A673 (cell line): ENCODE results near the gene ALDH2.

Experiments
- EZH2 ChIP-seq: fragments of 200-600 bp; sonication (generic); IDR thresholded peaks from 2 replicates; pipeline ENCODE4 v1.6.1; 2017; ENCODE audit warnings: borderline replicate concordance, low read depth, mild to moderate bottlenecking, mixed read lengths, antibody characterized with exemption, low read length; ENCODE audit not compliant: poor library complexity, severe bottlenecking
- TF ChIP-seq, protein P1 (sequence below): fragments of 300-800, 200-600 bp; sonication (generic); conservative IDR thresholded peaks from 2 replicates; pipeline ENCODE4 v1.5.1; 2017; ENCODE audit warnings: low read depth, mild to moderate bottlenecking, antibody characterized with exemption, low read length, moderate library complexity, mixed read lengths

DNA sequence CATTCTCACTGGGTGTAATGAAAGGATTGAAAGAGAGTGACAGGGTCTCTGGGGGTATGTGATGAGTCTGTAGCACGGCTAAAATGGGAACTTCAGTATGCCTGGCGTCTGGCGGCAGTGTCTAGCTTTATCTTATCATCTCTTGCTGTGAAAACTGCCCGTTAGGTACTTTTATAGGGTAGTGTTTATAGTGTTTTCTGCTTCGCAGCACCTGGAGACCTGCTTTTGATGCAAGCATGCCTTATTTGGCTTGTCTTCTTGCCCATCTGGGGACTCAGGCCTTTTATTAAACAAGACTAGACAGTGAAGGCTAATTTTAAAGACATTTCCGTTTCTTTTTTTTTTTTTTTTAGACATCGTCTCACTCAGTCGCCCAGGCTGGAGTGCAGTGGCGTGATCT lies 36.3 kb upstream of the ALDH2 start:
- TF ChIP-seq, protein P1, sequence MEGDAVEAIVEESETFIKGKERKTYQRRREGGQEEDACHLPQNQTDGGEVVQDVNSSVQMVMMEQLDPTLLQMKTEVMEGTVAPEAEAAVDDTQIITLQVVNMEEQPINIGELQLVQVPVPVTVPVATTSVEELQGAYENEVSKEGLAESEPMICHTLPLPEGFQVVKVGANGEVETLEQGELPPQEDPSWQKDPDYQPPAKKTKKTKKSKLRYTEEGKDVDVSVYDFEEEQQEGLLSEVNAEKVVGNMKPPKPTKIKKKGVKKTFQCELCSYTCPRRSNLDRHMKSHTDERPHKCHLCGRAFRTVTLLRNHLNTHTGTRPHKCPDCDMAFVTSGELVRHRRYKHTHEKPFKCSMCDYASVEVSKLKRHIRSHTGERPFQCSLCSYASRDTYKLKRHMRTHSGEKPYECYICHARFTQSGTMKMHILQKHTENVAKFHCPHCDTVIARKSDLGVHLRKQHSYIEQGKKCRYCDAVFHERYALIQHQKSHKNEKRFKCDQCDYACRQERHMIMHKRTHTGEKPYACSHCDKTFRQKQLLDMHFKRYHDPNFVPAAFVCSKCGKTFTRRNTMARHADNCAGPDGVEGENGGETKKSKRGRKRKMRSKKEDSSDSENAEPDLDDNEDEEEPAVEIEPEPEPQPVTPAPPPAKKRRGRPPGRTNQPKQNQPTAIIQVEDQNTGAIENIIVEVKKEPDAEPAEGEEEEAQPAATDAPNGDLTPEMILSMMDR: no peak
- TF ChIP-seq EZH2: no peak
